ENCODE results near the gene PMEPA1. TPM values are rescaled to one million over a fixed set of nuclear protein-coding genes. Genes with fewer than 3 reads are reported as not detected.

PMEPA1 gene
- total RNA-seq, 4 donors from 2014 or later = 10.2 to 33.6 (median 18.3) TPM

GRCh38 chr20:57655809-57656155, 54.0 kb downstream of the PMEPA1 start:
- DNase-seq (ENCODE audit: low spot score in 2 of 2) = peak in 1 of 2 donors; percentile 4
- H3K27ac ChIP-seq = peak overlapping the region in 2 of 4 donors; percentile 13 to 45
- H3K4me3 ChIP-seq = no peak overlapping the region
- TF ChIP-seq EP300 (IDR thresholded peaks at IDR 0.05) (no peak), POLR2A (IDR thresholded peaks at IDR 0.05) (no peak)
- TF ChIP-seq, protein P1, sequence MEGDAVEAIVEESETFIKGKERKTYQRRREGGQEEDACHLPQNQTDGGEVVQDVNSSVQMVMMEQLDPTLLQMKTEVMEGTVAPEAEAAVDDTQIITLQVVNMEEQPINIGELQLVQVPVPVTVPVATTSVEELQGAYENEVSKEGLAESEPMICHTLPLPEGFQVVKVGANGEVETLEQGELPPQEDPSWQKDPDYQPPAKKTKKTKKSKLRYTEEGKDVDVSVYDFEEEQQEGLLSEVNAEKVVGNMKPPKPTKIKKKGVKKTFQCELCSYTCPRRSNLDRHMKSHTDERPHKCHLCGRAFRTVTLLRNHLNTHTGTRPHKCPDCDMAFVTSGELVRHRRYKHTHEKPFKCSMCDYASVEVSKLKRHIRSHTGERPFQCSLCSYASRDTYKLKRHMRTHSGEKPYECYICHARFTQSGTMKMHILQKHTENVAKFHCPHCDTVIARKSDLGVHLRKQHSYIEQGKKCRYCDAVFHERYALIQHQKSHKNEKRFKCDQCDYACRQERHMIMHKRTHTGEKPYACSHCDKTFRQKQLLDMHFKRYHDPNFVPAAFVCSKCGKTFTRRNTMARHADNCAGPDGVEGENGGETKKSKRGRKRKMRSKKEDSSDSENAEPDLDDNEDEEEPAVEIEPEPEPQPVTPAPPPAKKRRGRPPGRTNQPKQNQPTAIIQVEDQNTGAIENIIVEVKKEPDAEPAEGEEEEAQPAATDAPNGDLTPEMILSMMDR (IDR thresholded peaks at IDR 0.05) = no peak
- 54 to 71% methylated on average over 11 of the region's 11 CpGs for WGBS, 2 donors
- no peaks in the 10 kb centered on the region for H3K9me3 ChIP-seq
- H3K4me1 ChIP-seq = peaks cover 0 to 25% (median 2%) of the 10 kb centered on the region in 4 donors
- no peaks in the 10 kb centered on the region for H3K27me3 ChIP-seq
- peaks cover 2 to 64% (median 9%) of the 10 kb centered on the region in 3 donors for H3K36me3 ChIP-seq

DNA sequence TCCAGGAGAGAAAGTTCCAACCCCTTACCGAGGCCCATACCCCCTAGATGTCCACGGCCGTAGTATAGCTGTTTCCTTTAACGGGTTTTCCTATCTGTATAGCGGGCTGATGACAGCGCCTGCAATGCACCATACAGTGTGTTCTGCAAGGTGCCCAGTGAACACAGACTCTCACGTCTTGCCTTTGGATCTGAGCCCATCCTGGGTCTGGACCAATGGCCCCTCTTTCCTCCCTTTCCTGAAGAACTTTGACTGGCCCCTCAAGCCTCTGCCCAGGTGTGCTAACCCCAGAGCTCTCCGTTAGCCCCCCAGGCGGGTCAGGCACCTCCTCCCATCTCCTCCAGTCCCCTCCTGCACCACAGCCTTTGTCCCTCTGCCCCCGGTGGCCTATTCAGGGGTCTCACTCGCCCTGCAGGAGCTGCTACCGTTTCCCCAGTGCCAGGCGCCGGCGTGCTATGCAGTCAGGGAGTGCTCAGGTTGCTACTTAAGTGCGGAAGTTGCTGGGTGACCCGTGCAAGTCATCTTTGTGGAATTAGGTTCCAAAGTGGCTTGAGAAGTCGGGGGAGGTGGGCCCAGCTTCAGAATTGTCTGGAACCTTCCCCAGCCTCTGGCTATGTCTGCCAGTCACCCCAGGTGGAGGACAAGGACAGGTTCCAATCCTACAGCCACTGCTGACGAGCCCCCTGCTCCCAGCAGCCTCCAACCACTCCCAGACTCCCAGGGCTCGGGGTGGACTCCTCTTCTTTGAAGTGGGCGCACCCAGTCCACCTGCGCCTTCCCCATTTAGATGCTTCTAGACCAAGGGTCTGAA, 54.6 kb downstream of the PMEPA1 start:
- WGBS, 2 donors = 86 to 87% methylated on average over 22 of the region's 22 CpGs
- Histone ChIP-seq H3K27ac (peak overlapping the region in 1 of 4 donors; percentile 45), H3K36me3 (peaks cover 2 to 70% (median 9%) of the 10 kb centered on the region in 3 donors), H3K4me1 (peaks cover 0 to 21% (median 0%) of the 10 kb centered on the region in 4 donors), H3K27me3 (no peaks in the 10 kb centered on the region), H3K9me3 (no peaks in the 10 kb centered on the region), H3K4me3 (no peak overlapping the region)
- peak in 1 of 2 donors; percentile 5 for DNase-seq (ENCODE audit: low spot score in 2 of 2)
- no peak for TF ChIP-seq POLR2A (IDR thresholded peaks at IDR 0.05)

- Histone ChIP-seq H3K4me3 (no peak overlapping the region), H3K4me1 (peaks cover 0 to 13% (median 0%) of the 10 kb centered on the region in 4 donors), H3K9me3 (no peaks in the 10 kb centered on the region), H3K36me3 (peaks cover 2 to 77% (median 9%) of the 10 kb centered on the region in 3 donors), H3K27ac (peak overlapping the region in 1 of 4 donors; percentile 29), H3K27me3 (no peaks in the 10 kb centered on the region)
- DNase-seq (ENCODE audit: low spot score in 2 of 2) = peak in 1 of 2 donors; percentile 60
- 33 to 39% methylated on average over 12 of the region's 12 CpGs for WGBS, 2 donors
- TF ChIP-seq POLR2A (IDR thresholded peaks at IDR 0.05) (no peak), EP300 (IDR thresholded peaks at IDR 0.05) (peak in 1 of 2 donors; percentile 30)
- TF ChIP-seq, protein P1 (IDR thresholded peaks at IDR 0.05) = peak; percentile 82 to 95 (median 86)
These were observed 55.3 kb downstream of the PMEPA1 start for GRCh38 chr20:57654363-57654997.

- no peaks in the 10 kb centered on the region for H3K9me3 ChIP-seq
These were observed 55.9 kb downstream of the PMEPA1 start for GRCh38 chr20:57653910-57654309.

GRCh38 chr20:57653546-57653900, 56.3 kb downstream of the PMEPA1 start:
- Histone ChIP-seq H3K36me3 (peaks cover 2 to 79% (median 9%) of the 10 kb centered on the region in 3 donors), H3K4me1 (peaks cover 0 to 11% (median 0%) of the 10 kb centered on the region in 4 donors), H3K27ac (no peak overlapping the region), H3K9me3 (no peaks in the 10 kb centered on the region), H3K27me3 (no peaks in the 10 kb centered on the region), H3K4me3 (no peak overlapping the region)
- DNase-seq (ENCODE audit: low spot score in 2 of 2) = no peak
- TF ChIP-seq POLR2A (IDR thresholded peaks at IDR 0.05) (no peak), EP300 (IDR thresholded peaks at IDR 0.05) (no peak)
- TF ChIP-seq, protein P1 (IDR thresholded peaks at IDR 0.05) = no peak
- 90% methylated on average over 8 of the region's 8 CpGs for WGBS, 2 donors

More at GRCh38 chr20:57653910-57654309, 55.9 kb downstream of the PMEPA1 start:
- 50 to 55% methylated on average over 5 of the region's 5 CpGs for WGBS, 2 donors
- TF ChIP-seq POLR2A (IDR thresholded peaks at IDR 0.05) = no peak
- TF ChIP-seq, protein P1 (IDR thresholded peaks at IDR 0.05) = no peak
- TF ChIP-seq EP300 (IDR thresholded peaks at IDR 0.05) = no peak
- Histone ChIP-seq H3K36me3 (peaks cover 2 to 79% (median 9%) of the 10 kb centered on the region in 3 donors), H3K4me3 (no peak overlapping the region), H3K27me3 (no peaks in the 10 kb centered on the region), H3K27ac (no peak overlapping the region), H3K4me1 (peaks cover 0 to 11% (median 0%) of the 10 kb centered on the region in 4 donors)
- DNase-seq (ENCODE audit: low spot score in 2 of 2) = no peak
